DOHH2 (cell line): Measurements from ENCODE around the gene TEX2.
"Not testable (repeated sequence)": the region's sequence is repeated elsewhere in the genome, so short reads cannot be mapped to it uniquely, and the experiment has no call there.

Source experiments
- EZH2phosphoT487 ChIP-seq: fragments of 200-600 bp; sonication (generic); IDR thresholded peaks from 2 replicates; pipeline ENCODE4 v1.6.1; 2017; ENCODE audit warnings: borderline replicate concordance, mild to moderate bottlenecking, antibody characterized with exemption, low read length, moderate library complexity, mixed read lengths
- TF ChIP-seq, protein P1 (sequence below): fragments of 200-600 bp; sonication (generic); IDR thresholded peaks from one replicate; pipeline ENCODE4 v1.5.1; 2014; ENCODE audit warnings: antibody characterized with exemption, mild to moderate bottlenecking, low read depth, low read length; ENCODE audit not compliant: poor library complexity, severe bottlenecking

DNA sequence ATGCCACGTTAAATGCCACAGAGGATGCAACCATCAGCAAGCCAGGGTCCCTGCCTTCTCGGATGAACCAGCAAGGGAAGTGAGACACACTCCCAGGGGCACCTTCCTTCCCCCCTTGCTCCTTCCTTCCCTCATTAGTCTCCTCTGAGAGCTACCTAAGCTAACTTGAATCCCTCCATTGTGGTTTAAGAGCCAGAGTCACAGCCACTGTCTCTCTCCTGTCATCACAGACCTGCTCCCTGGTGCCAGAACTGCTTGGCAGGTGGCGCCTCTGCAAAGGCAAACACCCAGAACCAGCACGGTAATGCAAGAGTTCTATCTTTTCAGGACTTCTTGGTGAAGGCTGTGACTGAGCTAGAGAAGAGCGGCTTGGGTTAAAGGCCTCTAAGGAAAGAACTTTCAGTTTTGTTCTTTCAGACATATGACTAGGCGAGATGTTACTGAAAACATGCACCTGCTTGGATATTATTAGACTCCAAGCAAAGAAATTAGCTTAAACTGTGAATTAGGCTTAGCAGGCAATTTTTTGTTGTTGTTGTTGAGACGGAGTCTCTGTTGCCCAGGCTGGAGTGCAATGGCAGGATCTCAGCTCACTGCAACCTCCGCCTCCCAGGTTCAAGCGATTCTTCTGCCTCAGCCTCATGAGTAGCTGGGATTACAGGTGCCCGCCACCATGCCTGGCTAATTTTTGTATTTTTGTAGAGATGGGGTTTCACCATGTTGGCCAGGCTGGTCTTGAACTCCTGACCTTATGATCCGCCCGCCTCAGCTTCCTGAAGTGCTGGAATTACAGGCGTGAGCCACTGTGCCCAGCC is 141.9 kb downstream of the TEX2 start:
- TF ChIP-seq, protein P1, sequence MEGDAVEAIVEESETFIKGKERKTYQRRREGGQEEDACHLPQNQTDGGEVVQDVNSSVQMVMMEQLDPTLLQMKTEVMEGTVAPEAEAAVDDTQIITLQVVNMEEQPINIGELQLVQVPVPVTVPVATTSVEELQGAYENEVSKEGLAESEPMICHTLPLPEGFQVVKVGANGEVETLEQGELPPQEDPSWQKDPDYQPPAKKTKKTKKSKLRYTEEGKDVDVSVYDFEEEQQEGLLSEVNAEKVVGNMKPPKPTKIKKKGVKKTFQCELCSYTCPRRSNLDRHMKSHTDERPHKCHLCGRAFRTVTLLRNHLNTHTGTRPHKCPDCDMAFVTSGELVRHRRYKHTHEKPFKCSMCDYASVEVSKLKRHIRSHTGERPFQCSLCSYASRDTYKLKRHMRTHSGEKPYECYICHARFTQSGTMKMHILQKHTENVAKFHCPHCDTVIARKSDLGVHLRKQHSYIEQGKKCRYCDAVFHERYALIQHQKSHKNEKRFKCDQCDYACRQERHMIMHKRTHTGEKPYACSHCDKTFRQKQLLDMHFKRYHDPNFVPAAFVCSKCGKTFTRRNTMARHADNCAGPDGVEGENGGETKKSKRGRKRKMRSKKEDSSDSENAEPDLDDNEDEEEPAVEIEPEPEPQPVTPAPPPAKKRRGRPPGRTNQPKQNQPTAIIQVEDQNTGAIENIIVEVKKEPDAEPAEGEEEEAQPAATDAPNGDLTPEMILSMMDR = not testable (repeated sequence)
- not testable (repeated sequence) for TF ChIP-seq EZH2phosphoT487
